Measurements from ENCODE around the gene TTC19.
"Not testable (repeated sequence)": the region's sequence is repeated elsewhere in the genome, so short reads cannot be mapped to it uniquely, and the experiment has no call there.

Gene TTC19

GRCh38 chr17:15973834-15974233 lies 25.8 kb upstream of the TTC19 start:
- no peak for TF ChIP-seq CTCF (IDR thresholded peaks at IDR 0.05; ENCODE audit: low read depth, low read length)
- no peak for DNase-seq (ENCODE audit: extremely low read depth, low read depth)

- DNase-seq (ENCODE audit: extremely low read depth, low read depth), result no peak
- TF ChIP-seq CTCF (IDR thresholded peaks at IDR 0.05; ENCODE audit: low read depth, low read length), result no peak
Measured at GRCh38 chr17:15977894-15978293, 21.7 kb upstream of the TTC19 start.

GRCh38 chr17:15978606-15979005 lies 21.0 kb upstream of the TTC19 start:
- no peak for DNase-seq (ENCODE audit: extremely low read depth, low read depth)
- no peak for TF ChIP-seq CTCF (IDR thresholded peaks at IDR 0.05; ENCODE audit: low read depth, low read length)

GRCh38 chr17:15979013-15979412 lies 20.6 kb upstream of the TTC19 start:
- not testable (repeated sequence) for DNase-seq (ENCODE audit: extremely low read depth, low read depth)

- TF ChIP-seq CTCF (IDR thresholded peaks at IDR 0.05; ENCODE audit: low read depth, low read length), result no peak
- DNase-seq (ENCODE audit: extremely low read depth, low read depth), result no peak
Measured at GRCh38 chr17:15981208-15981607, 18.4 kb upstream of the TTC19 start.

GRCh38 chr17:15981646-15982580 lies 17.7 kb upstream of the TTC19 start:
- TF ChIP-seq CTCF (IDR thresholded peaks at IDR 0.05; ENCODE audit: low read depth, low read length), result no peak
- DNase-seq (ENCODE audit: extremely low read depth, low read depth), result no peak

GRCh38 chr17:15996322-15996721 lies 3.3 kb upstream of the TTC19 start:
- TF ChIP-seq CTCF (IDR thresholded peaks at IDR 0.05; ENCODE audit: low read depth, low read length), result no peak
- no peak for DNase-seq (ENCODE audit: extremely low read depth, low read depth)

All from AG09319 (cell line).